ENCODE results near the gene PGC. TPM values are rescaled to one million over a fixed set of nuclear protein-coding genes. Genes with fewer than 3 reads are reported as not detected.

PGC gene
- total RNA-seq, 1 donor from 2014 or later, result not detected

GRCh38 chr6:41750374-41750773, 3.2 kb upstream of the PGC start:
- DNase-seq (ENCODE audit: extremely low read depth, low read depth, low spot score), result no peak

GRCh38 chr6:41748542-41748941, 1.3 kb upstream of the PGC start:
- no peak for DNase-seq (ENCODE audit: extremely low read depth, low read depth, low spot score)

- no peak for DNase-seq (ENCODE audit: extremely low read depth, low read depth, low spot score)
These were observed 893 bp upstream of the PGC start for GRCh38 chr6:41748102-41748477.

GRCh38 chr6:41746107-41746506, 1.1 kb downstream of the PGC start:
- no peak for DNase-seq (ENCODE audit: extremely low read depth, low read depth, low spot score)

GRCh38 chr6:41744236-41744787, 2.9 kb downstream of the PGC start:
- DNase-seq (ENCODE audit: extremely low read depth, low read depth, low spot score), result no peak

- no peak for DNase-seq (ENCODE audit: extremely low read depth, low read depth, low spot score)
These were observed 3.6 kb downstream of the PGC start for GRCh38 chr6:41743406-41744235.

GRCh38 chr6:41741625-41742490, 5.3 kb downstream of the PGC start:
- DNase-seq (ENCODE audit: extremely low read depth, low read depth, low spot score), result no peak

- no peak for DNase-seq (ENCODE audit: extremely low read depth, low read depth, low spot score)
These were observed 6.6 kb downstream of the PGC start for GRCh38 chr6:41740366-41741162.

DNA sequence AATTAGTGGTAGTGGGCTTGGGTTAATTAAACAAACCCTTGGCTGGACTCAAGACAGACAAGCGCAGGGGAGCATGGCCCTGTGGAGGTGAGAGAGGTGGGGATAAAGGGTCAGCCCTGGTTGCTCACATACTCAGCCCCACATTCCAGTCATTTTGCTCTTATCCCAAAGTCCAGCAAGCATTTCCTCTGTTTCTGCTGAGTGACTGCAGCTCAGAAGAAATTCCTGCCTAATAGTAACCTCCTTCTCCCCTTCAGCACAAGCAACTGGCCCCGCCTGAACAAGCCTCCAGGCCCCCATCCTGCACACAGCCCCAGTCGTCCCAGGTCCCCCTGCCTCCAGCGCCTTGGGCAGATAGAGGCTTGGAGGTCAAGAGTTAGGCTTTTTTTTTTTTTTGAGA, 8.2 kb downstream of the PGC start:
- DNase-seq (ENCODE audit: extremely low read depth, low read depth, low spot score), result no peak

DNA sequence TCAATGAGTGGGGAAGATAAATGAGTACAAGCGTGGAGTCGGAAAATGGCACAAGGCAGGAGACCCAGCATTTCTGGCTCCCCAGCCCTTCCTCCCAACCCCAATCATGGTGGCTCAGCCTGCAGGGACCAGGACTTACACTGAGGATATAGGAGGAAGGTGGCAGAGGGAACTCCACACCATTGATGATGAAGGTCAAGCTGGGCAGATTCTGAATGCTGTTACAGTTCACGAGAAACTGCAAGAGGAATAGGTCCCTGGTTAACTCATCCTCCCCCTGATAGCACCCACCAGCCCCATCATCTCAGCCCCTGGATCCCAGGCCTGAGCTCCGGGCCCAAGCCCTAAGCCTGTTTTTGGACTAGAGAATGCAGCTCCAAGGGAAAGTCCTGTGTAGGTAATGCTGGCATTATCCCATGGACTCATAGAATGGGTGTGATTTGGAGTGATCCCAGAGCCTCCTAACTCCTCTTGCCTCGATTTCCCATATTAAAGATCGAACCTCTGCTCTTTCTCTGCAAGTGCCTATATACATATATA, 9.5 kb downstream of the PGC start:
- DNase-seq (ENCODE audit: extremely low read depth, low read depth, low spot score), result no peak

DNA sequence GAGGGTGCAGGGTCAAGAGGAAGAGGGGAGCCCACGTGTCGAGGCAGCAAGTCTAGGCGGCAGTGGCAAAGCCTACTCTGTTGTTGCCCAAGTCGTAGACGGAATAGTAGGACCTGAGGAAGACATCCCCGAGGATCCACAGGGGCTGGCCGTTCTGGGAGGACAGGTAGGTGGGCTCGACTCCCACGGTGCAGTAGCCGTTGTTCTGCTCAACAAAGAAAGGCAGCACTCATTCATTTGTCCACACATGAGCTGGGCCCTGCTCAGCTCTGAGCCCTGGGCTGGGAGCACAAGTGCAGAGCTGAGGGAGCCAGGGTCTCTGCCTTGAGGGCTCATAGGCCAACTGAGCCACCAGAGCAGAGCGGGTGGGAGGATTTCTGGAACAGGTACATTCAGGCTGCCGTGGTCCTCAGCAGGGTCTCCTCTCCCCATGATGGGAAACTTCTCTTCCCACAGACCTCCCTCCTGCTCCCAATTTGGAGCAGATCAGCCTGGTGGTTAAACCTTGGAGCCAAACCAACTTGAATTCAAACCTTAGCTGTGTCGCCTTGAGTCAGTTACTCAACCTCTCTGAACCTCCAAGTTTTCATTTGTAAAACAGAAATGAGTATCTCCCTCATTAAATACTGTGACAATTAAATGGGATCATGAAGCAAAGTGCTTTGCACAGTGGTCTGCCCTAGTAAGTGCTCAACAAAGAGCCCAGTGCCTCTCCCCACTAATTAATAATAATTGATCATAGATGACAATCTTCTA, 10.2 kb downstream of the PGC start:
- no peak for DNase-seq (ENCODE audit: extremely low read depth, low read depth, low spot score)

DNA sequence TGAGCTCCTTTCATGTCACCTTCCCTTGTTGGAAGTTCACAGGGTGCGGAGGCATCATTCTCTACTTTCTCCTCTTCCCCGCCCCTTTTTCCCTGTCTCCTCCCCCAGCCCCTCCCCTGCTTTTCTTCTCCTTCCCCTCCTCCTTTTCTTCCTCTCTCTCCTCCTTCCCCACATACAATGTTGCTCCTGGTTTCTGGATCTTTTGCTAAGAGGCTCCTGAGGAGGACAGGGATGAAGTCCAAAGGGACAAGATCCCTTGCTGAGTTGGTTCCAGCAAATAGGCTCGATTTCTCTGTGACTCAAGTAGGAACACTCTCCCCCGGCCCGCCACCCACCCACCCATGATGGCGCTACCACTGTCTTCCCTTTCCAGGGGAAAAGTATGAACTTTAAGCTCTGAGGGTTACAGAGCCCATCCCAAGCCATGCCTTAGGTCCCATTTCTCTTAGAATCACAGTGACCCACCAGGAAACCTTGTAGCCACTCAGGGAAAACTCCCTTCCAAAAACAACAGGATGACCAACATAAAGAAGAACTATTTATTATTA, 10.9 kb downstream of the PGC start:
- no peak for DNase-seq (ENCODE audit: extremely low read depth, low read depth, low spot score)

GRCh38 chr6:41735427-41736185, 11.6 kb downstream of the PGC start, which contains the start of gene TFEB:
TFEB (minus strand) TSS chr6:41735608; CDS start chr6:41691213, 44,395 bp downstream.
- DNase-seq (ENCODE audit: extremely low read depth, low read depth, low spot score), result peak; percentile 37

GRCh38 chr6:41734666-41735426, 12.4 kb downstream of the PGC start:
- DNase-seq (ENCODE audit: extremely low read depth, low read depth, low spot score), result no peak

DNA sequence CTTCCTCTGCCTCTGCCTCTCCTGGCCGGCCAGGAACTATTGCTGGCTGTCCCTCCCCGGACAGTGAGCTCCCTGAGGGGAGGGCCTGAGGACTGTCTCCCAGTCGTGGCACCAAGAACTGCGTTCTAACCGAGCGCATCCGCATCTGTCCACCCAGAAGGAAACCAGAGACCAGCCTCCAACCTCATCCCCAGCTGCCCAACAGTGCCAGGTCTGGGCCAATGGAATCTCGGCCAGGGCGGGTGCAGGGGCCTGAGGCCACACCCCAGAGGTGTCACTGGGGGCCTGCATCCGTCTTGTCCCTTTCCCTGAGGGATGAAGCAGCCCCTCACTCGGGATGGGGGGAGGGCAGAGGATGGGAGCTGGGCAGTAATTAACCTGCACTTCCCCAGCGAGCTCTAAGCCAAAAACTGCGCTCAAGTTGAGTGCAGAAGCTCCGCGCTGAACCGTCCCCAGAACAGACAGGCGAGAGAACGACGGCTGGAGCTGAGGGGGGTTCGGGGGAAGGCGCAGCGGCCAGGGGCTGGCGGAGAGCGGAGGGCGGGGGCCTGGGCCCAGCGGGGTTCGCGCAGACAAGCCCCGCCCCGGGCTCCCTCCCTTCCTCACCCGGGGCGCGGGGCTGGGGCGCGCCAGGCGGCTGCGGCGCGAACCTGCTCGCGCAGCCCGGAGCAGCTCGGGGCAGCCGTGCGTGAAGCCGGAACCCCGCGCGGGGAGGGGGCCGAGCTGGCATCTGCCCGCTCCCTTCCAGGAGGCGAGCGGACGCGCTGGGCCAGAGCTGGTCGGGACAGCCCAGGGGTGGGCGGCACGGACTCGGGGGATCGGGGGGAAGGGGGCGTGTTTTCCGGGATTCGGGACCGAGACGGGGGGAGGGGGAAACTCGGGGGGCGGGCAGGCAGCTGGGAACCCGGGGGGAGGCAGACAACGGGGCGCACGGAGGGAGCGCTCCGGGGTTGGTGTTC, 13.2 kb downstream of the PGC start:
- DNase-seq (ENCODE audit: extremely low read depth, low read depth, low spot score), result no peak

DNA sequence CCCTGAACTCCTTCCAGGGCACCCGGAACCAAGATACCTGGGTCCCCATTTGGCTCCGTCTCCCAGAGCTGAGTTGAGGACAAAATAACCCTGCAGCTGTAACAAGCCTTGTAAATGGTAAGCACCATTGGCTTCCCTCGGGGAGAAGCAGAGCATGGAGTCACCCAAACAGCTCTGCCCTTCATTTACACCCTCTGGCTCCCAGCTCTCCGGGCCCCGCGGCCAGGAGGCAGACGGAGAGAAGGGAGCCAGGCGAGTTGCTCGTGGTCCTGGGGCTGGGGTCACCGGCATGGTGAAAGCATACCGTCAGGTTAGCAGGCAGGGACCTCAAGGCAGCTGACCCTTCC, 13.9 kb downstream of the PGC start:
- no peak for DNase-seq (ENCODE audit: extremely low read depth, low read depth, low spot score)
